B cell (primary cell): Measurements from ENCODE around the gene CGRRF1.

Source experiments
- CTCF ChIP-seq: fragments of 200-600 bp; IDR thresholded peaks from one replicate; pipeline ENCODE4 v1.8.0; 2022; ENCODE audit warnings: antibody characterized with exemption, mild to moderate bottlenecking
- EZH2 ChIP-seq: IDR thresholded peaks from 2 replicates; pipeline ENCODE4 v1.6.1; 2012; ENCODE audit warnings: borderline replicate concordance, low read depth, mild to moderate bottlenecking, moderate library complexity, low read length; ENCODE audit not compliant: insufficient read depth, poor library complexity, severe bottlenecking

DNA sequence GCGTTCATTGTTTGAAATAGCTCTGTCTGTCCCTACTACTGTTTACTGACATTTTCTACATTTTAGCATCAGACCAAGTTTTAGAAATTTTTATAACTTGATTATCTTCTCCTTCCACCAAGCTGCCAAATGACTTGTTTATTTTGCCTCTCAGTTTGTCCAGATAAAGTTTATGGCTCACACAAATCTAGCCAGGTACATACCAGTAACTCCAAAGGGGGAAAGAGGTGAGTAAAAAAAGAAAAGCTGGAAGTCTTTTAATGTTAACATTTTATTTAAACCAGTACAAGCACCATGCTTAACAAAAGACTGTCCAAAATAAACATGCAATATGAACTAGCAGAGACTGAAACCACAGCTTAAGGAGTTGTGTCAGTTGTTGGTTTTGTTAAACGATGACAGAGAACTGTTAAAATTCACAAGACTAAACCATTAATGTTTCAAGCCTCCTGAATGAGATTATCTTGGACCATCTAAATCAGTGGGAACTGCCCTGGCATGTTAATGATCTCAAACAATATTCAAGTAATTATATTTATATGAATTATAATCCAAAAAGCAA lies 35.4 kb upstream of the CGRRF1 start:
- TF ChIP-seq CTCF: no peak
- no peak for TF ChIP-seq EZH2
